PC-9 (cell line): ENCODE data around the gene JOSD2. TPM values are rescaled to one million over a fixed set of nuclear protein-coding genes. Genes with fewer than 3 reads are reported as not detected.

ENCODE experiments used
- BruUV-seq: library from RNA; stranded (reverse); fragments of 400-500 nt; replicated peaks from 2 replicates; lab custom pipeline; 2021; lab: Mats Ljungman, UMichigan
- CTCF ChIA-PET: fragments of 300-600 bp; sonication (Branson Sonifier 250); formaldehyde crosslinking; loops from one replicate; lab custom pipeline; 2022; ENCODE audit warnings: antibody characterized with exemption; lab: Charles Lee
- POLR2A ChIA-PET: fragments of 300-600 bp; sonication (Branson Sonifier 250); formaldehyde crosslinking; loops from one replicate; lab custom pipeline; 2022; ENCODE audit warnings: antibody characterized with exemption; ENCODE audit not compliant: unreplicated experiment; lab: Charles Lee
- DNase-seq, 2 experiments: peaks; one replicate each; pipeline versions ENCODE4 v3.0.0 to v3.0.0-alpha.2; 2015 to 2022; ENCODE audit warnings: mixed read lengths in 1 of 2
- H2AFZ ChIP-seq: fragments of 200-600 bp; sonication (generic); 2 replicates; pipeline ENCODE4 v1.8.1; 2017; ENCODE audit warnings: antibody characterized with exemption
- H3F3A ChIP-seq: fragments of 200-600 bp; sonication (generic); 2 replicates; pipeline ENCODE4 v1.8.1; 2017; ENCODE audit warnings: antibody characterized with exemption, mild to moderate bottlenecking, low read depth; ENCODE audit not compliant: insufficient read depth
- H3K27ac ChIP-seq: fragments of 200-600 bp; sonication (generic); 2 replicates; pipeline ENCODE4 v1.6.1; 2016; ENCODE audit warnings: mixed run types
- H3K27me3 ChIP-seq: fragments of 200-600 bp; sonication (generic); 2 replicates; pipeline ENCODE4 v1.6.1; 2016; ENCODE audit warnings: low read depth, mixed run types; ENCODE audit not compliant: insufficient read depth
- H3K36me3 ChIP-seq: fragments of 200-600 bp; sonication (generic); 2 replicates; pipeline ENCODE4 v1.6.1; 2016; ENCODE audit warnings: low read depth, mixed run types
- H3K4me1 ChIP-seq: fragments of 200-600 bp; sonication (generic); replicated peaks from 2 replicates; pipeline ENCODE4 v1.6.1; 2016; ENCODE audit warnings: mixed run types; ENCODE audit not compliant: insufficient read depth
- H3K4me2 ChIP-seq: fragments of 200-600 bp; sonication (generic); 2 replicates; pipeline ENCODE4 v1.6.1; 2017; ENCODE audit warnings: mixed run types
- H3K4me3 ChIP-seq: fragments of 200-600 bp; sonication (generic); 2 replicates; pipeline ENCODE4 v1.6.1; 2016; ENCODE audit warnings: mixed run types
- H3K79me2 ChIP-seq: fragments of 200-600 bp; sonication (generic); 2 replicates; pipeline ENCODE4 v1.6.1; 2017; ENCODE audit warnings: low read depth, mixed run types
- H3K9me2 ChIP-seq: fragments of 200-600 bp; sonication (generic); 2 replicates; pipeline ENCODE4 v1.8.1; 2017; ENCODE audit warnings: mild to moderate bottlenecking; ENCODE audit not compliant: insufficient read depth
- H3K9me3 ChIP-seq: fragments of 200-600 bp; sonication (generic); 2 replicates; pipeline ENCODE4 v1.8.1; 2016; ENCODE audit warnings: low read depth; ENCODE audit not compliant: insufficient read depth
- H4K20me1 ChIP-seq: fragments of 200-600 bp; sonication (generic); 2 replicates; pipeline ENCODE4 v1.8.1; 2017; ENCODE audit not compliant: insufficient read depth
- EZH2 ChIP-seq: fragments of 200-600 bp; sonication (generic); IDR thresholded peaks from 2 replicates; pipeline ENCODE4 v1.8.0; 2017; ENCODE audit warnings: antibody characterized with exemption, low read depth
- intact Hi-C: fragments of 100-400 bp; cut with micrococcal nuclease; formaldehyde crosslinking; loops from one replicate; pipeline ENCODE4 v1.10.0; 2022; ENCODE audit not compliant: unreplicated experiment
- total RNA-seq: library from RNA; stranded (reverse); gene quantifications from 2 replicates; pipeline ENCODE4 v1.2.3, GENCODE V29; 2021
- TF ChIP-seq, protein P1 (sequence below): fragments of 200-600 bp; sonication (generic); conservative IDR thresholded peaks from 2 replicates; pipeline ENCODE4 v1.6.1; 2017; ENCODE audit warnings: mixed run types, antibody characterized with exemption, mild to moderate bottlenecking, moderate library complexity

JOSD2 gene
- total RNA-seq, 1 experiment from 2014 or later, result 44.3 TPM

DNA sequence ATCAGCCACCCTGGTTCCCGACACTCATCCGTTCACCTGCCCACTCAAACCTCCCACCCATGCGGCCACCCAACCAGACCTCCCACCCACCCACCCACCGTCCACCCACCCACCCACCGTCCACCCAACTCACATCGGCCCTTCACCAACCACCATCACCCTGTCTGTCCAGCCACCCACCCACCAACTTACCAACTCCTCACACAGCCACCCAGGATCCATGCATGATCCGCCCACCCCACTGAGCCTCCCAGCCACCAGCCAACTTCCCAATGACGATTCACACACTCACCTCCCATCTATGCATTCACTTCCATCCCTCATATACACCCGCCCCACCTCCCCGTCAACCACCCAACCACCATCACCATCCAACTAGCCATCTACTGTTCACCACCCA is 4.3 kb downstream of the JOSD2 start:
- Histone ChIP-seq H3K9me2 (no peaks in the 10 kb centered on the region), H3K4me2 (no peak overlapping the region), H3K79me2 (no peaks in the 10 kb centered on the region), H3K27me3 (no peaks in the 10 kb centered on the region), H3F3A (no peaks in the 10 kb centered on the region; the same call in 1 of the 2 replicates), H3K36me3 (no peaks in the 10 kb centered on the region), H4K20me1 (no peaks in the 10 kb centered on the region), H3K9me3 (no peaks in the 10 kb centered on the region), H3K4me1 (no peaks in the 10 kb centered on the region), H2AFZ (no peak overlapping the region), H3K4me3 (no peak overlapping the region), H3K27ac (no peak overlapping the region)
- POLR2A ChIA-PET, result no interaction called here
- CTCF ChIA-PET, result no interaction called here
- no TSS peak for BruUV-seq
- DNase-seq, result no peak
- no peak for TF ChIP-seq EZH2
- TF ChIP-seq, protein P1, sequence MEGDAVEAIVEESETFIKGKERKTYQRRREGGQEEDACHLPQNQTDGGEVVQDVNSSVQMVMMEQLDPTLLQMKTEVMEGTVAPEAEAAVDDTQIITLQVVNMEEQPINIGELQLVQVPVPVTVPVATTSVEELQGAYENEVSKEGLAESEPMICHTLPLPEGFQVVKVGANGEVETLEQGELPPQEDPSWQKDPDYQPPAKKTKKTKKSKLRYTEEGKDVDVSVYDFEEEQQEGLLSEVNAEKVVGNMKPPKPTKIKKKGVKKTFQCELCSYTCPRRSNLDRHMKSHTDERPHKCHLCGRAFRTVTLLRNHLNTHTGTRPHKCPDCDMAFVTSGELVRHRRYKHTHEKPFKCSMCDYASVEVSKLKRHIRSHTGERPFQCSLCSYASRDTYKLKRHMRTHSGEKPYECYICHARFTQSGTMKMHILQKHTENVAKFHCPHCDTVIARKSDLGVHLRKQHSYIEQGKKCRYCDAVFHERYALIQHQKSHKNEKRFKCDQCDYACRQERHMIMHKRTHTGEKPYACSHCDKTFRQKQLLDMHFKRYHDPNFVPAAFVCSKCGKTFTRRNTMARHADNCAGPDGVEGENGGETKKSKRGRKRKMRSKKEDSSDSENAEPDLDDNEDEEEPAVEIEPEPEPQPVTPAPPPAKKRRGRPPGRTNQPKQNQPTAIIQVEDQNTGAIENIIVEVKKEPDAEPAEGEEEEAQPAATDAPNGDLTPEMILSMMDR, result no peak
- intact Hi-C loops, result no loop called here

DNA sequence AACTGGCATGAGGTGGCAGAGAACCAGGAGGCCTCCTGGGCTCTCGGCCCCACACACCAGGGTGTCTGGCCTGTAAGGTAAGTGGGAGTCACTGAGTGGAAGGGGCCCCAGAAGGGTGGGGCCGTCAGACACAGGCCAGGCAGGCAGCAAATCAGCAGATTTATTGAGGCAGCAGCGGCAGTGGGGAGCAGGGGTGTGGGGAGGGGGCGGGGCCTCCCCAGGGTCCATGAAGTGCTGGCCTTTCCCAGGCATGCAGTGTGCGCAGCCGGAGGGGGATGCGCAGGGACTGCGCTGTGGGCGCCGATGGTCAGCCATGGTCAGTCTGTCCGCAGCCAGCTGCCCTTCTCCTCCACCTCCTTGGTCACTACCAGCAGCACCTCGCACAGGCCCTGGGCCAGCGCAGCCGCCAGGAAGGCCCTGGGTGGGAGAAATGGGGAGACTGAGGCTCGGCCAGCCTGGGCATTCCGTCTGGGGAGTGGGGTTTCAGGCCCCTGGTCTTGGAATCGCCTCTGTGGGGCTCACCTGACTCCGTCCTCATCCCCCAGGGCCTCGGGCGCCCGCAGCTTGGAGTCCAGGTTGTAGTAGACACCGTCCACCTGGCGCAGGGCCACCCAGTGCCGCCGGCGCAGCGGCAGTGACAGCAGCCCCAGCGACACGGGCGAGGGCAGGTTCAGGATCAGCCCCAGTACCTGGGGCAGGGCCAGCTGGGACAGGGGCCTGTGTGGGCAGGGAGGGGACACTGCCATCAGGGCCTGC is 5.0 kb downstream of the JOSD2 start:
- Histone ChIP-seq H3K27ac (no peak overlapping the region), H3K36me3 (no peaks in the 10 kb centered on the region), H3K79me2 (no peaks in the 10 kb centered on the region), H3K4me3 (no peak overlapping the region), H3K4me2 (no peak overlapping the region), H4K20me1 (no peaks in the 10 kb centered on the region), H2AFZ (no peak overlapping the region), H3K9me3 (no peaks in the 10 kb centered on the region), H3K27me3 (no peaks in the 10 kb centered on the region), H3K4me1 (no peaks in the 10 kb centered on the region), H3F3A (no peaks in the 10 kb centered on the region; the same call in 1 of the 2 replicates), H3K9me2 (no peaks in the 10 kb centered on the region)
- CTCF ChIA-PET, result no interaction called here
- DNase-seq, result no peak
- POLR2A ChIA-PET, result no interaction called here
- intact Hi-C loops, result no loop called here
- TF ChIP-seq, protein P1, result no peak
- no peak for TF ChIP-seq EZH2
- BruUV-seq, result no TSS peak

- intact Hi-C loops, result no loop called here
- TF ChIP-seq EZH2, result no peak
- TF ChIP-seq, protein P1, result no peak
- no peaks in the 10 kb centered on the region for H3F3A ChIP-seq
- BruUV-seq, result no TSS peak
- H3K79me2 ChIP-seq, result no peaks in the 10 kb centered on the region
- no peak overlapping the region for H3K4me2 ChIP-seq
- H3K27me3 ChIP-seq, result no peaks in the 10 kb centered on the region
- H3K27ac ChIP-seq, result no peak overlapping the region
- no peaks in the 10 kb centered on the region for H4K20me1 ChIP-seq
- H3K4me3 ChIP-seq, result no peak overlapping the region
- no peaks in the 10 kb centered on the region for H3K9me2 ChIP-seq
- no peaks in the 10 kb centered on the region for H3K4me1 ChIP-seq
- no peaks in the 10 kb centered on the region for H3K9me3 ChIP-seq
- H3K36me3 ChIP-seq, result no peaks in the 10 kb centered on the region
- no peak overlapping the region for H2AFZ ChIP-seq
- no peak for DNase-seq
- ChIA-PET CTCF (no interaction called here), POLR2A (no interaction called here)
Measured at GRCh38 chr19:50501568-50502475, 9.2 kb downstream of the JOSD2 start.
